WTC11 (cell line): ENCODE measurements around the gene LNX1. TPM values are rescaled to one million over a fixed set of nuclear protein-coding genes. Genes with fewer than 3 reads are reported as not detected.
A peak's percentile ranks its signal among the peaks of the same experiment; 100 is the strongest.

Experiments used
- ATAC-seq: fragments of 200-7000 bp; cut with Tn5 transposase; 2 replicates; pipeline ENCODE4 v1.10.0; 2021; ENCODE audit warnings: mild to moderate bottlenecking, moderate library complexity
- CTCF ChIA-PET: fragments of 300-600 bp; sonication (Branson Sonifier 250); formaldehyde crosslinking; loops from one replicate; lab custom pipeline; 2021; ENCODE audit warnings: antibody characterized with exemption; lab: Charles Lee
- POLR2A ChIA-PET: fragments of 350-600 bp; sonication (Branson Sonifier 250); formaldehyde crosslinking; loops from one replicate; lab custom pipeline; 2021; ENCODE audit warnings: antibody characterized with exemption; lab: Charles Lee
- DNase-seq: peaks from one replicate; pipeline ENCODE4 v3.0.0; 2021; ENCODE audit warnings: low spot score
- H3K27ac Mint-ChIP-seq: 2 replicates; pipeline ENCODE4 v1.8.0; 2021; ENCODE audit warnings: mixed read lengths
- H3K27me3 Mint-ChIP-seq: 2 replicates; pipeline ENCODE4 v1.8.0; 2021; ENCODE audit warnings: low read depth, mild to moderate bottlenecking, moderate library complexity, mixed read lengths
- H3K36me3 Mint-ChIP-seq: 2 replicates; pipeline ENCODE4 v1.8.0; 2021; ENCODE audit warnings: mixed read lengths
- H3K4me1 Mint-ChIP-seq: 2 replicates; pipeline ENCODE4 v1.8.0; 2022; ENCODE audit warnings: mixed read lengths
- H3K4me3 Mint-ChIP-seq: 2 replicates; pipeline ENCODE4 v1.8.0; 2021; ENCODE audit warnings: mild to moderate bottlenecking, moderate library complexity, mixed read lengths
- H3K9me3 Mint-ChIP-seq: 2 replicates; pipeline ENCODE4 v1.8.0; 2021; ENCODE audit warnings: mixed read lengths
- AR ChIP-seq: fragments of 250-450 bp; sonication (Bioruptor Pico); IDR thresholded peaks from 2 replicates; pipeline ENCODE4 v1.9.0; 2021; ENCODE audit warnings: mild to moderate bottlenecking
- ARID4B ChIP-seq: sonication (generic); formaldehyde crosslinking; IDR thresholded peaks from 2 replicates; pipeline ENCODE4 v1.8.0; 2023; ENCODE audit warnings: missing genetic modification reagents, mild to moderate bottlenecking, borderline replicate concordance
- E2F5 ChIP-seq: sonication (generic); formaldehyde crosslinking; IDR thresholded peaks from 2 replicates; pipeline ENCODE4 v1.8.1; 2022; ENCODE audit warnings: mild to moderate bottlenecking, moderate library complexity, missing genetic modification reagents
- ERG ChIP-seq: fragments of 250-450 bp; sonication (Bioruptor Pico); IDR thresholded peaks from 2 replicates; pipeline ENCODE4 v1.8.0; 2021; ENCODE audit warnings: mild to moderate bottlenecking
- FOXP1 ChIP-seq: sonication (generic); formaldehyde crosslinking; IDR thresholded peaks from 2 replicates; pipeline ENCODE4 v1.8.0; 2022; ENCODE audit warnings: missing genetic modification reagents, mild to moderate bottlenecking, moderate library complexity, borderline replicate concordance
- GTF2I ChIP-seq: fragments of 250-450 bp; sonication (Bioruptor Pico); conservative IDR thresholded peaks from 2 replicates; pipeline ENCODE4 v1.4.0; 2021; ENCODE audit warnings: mild to moderate bottlenecking
- IRF2 ChIP-seq: sonication (generic); formaldehyde crosslinking; IDR thresholded peaks from 2 replicates; pipeline ENCODE4 v1.8.0; 2022; ENCODE audit warnings: low read depth, missing genetic modification reagents, borderline replicate concordance
- MAX ChIP-seq: sonication (generic); formaldehyde crosslinking; IDR thresholded peaks from 2 replicates; pipeline ENCODE4 v1.8.0; 2022; ENCODE audit warnings: mild to moderate bottlenecking, missing genetic modification reagents
- NR2C2 ChIP-seq: sonication (generic); formaldehyde crosslinking; IDR thresholded peaks from 2 replicates; pipeline ENCODE4 v1.8.0; 2022; ENCODE audit warnings: mild to moderate bottlenecking, missing genetic modification reagents
- SMAD4 ChIP-seq: sonication (generic); formaldehyde crosslinking; IDR thresholded peaks from 2 replicates; pipeline ENCODE4 v1.8.0; 2022; ENCODE audit warnings: mild to moderate bottlenecking, missing genetic modification reagents
- SP1 ChIP-seq: sonication (generic); formaldehyde crosslinking; conservative IDR thresholded peaks from 2 replicates; pipeline ENCODE4 v1.8.1; 2022; ENCODE audit warnings: missing genetic modification reagents
- ZBTB21 ChIP-seq: sonication (generic); formaldehyde crosslinking; IDR thresholded peaks from 2 replicates; pipeline ENCODE4 v1.8.1; 2023; ENCODE audit warnings: mild to moderate bottlenecking, missing genetic modification reagents, borderline replicate concordance
- ZNF138 ChIP-seq: sonication (generic); formaldehyde crosslinking; conservative IDR thresholded peaks from 2 replicates; pipeline ENCODE4 v1.8.1; 2022; ENCODE audit warnings: mild to moderate bottlenecking, moderate library complexity, missing genetic modification reagents
- ZNF317 ChIP-seq: sonication (generic); formaldehyde crosslinking; IDR thresholded peaks from 2 replicates; pipeline ENCODE4 v1.8.1; 2023; ENCODE audit warnings: low read depth, mild to moderate bottlenecking, moderate library complexity, missing genetic modification reagents, borderline replicate concordance
- ZNF425 ChIP-seq: fragments of 250-450 bp; sonication (Bioruptor Pico); conservative IDR thresholded peaks from 2 replicates; pipeline ENCODE4 v1.9.0; 2021; ENCODE audit warnings: mild to moderate bottlenecking
- ZSCAN18 ChIP-seq: fragments of 250-450 bp; sonication (Bioruptor Pico); IDR thresholded peaks from 2 replicates; pipeline ENCODE4 v2.1.2; 2022; ENCODE audit warnings: mild to moderate bottlenecking, moderate library complexity
- total RNA-seq: library from RNA; stranded (reverse); gene quantifications from 3 replicates; pipeline ENCODE4 v1.2.3, GENCODE V29; 2021

The LNX1 gene
- total RNA-seq, 1 experiment from 2014 or later: 5.9 TPM

GRCh38 chr4:53592122-53592521 lies 836 bp upstream of the LNX1 start (continued):
- TF ChIP-seq ZBTB21 (CRISPR knock-in tag): no peak
- no peak for TF ChIP-seq ERG (CRISPR knock-in tag)
- no peak for TF ChIP-seq ZSCAN18

GRCh38 chr4:53590187-53590586 lies 1.1 kb downstream of the LNX1 start:
- peaks cover 46% of the 10 kb centered on the region for H3K4me1 Mint-ChIP-seq
- DNase-seq (no peak), ATAC-seq (no peak)
- no peaks in the 10 kb centered on the region for H3K27me3 Mint-ChIP-seq
- no peaks in the 10 kb centered on the region for H3K36me3 Mint-ChIP-seq
- ChIA-PET CTCF (interaction anchor here (1.9 kb wide), 1 partner anchor 644 kb away, joined by 9 read pairs; no protein-coding TSS in a partner anchor), POLR2A (no interaction called here)
- peak overlapping the region; percentile 77 for H3K4me3 Mint-ChIP-seq
- TF ChIP-seq AR (CRISPR knock-in tag) (no peak), NR2C2 (CRISPR knock-in tag) (no peak), E2F5 (CRISPR knock-in tag) (no peak), SMAD4 (CRISPR knock-in tag) (no peak), GTF2I (CRISPR knock-in tag) (no peak), ZNF138 (no peak), ZBTB21 (CRISPR knock-in tag) (no peak), ZNF317 (CRISPR knock-in tag) (no peak), MAX (CRISPR knock-in tag) (no peak), SP1 (no peak), FOXP1 (no peak), ARID4B (CRISPR knock-in tag) (no peak), ZNF425 (CRISPR knock-in tag) (no peak), IRF2 (CRISPR knock-in tag) (no peak)
- H3K9me3 Mint-ChIP-seq: peaks cover 4% of the 10 kb centered on the region
- no peak overlapping the region for H3K27ac Mint-ChIP-seq
